ENCODE measurements around the gene IQGAP2.
"Not testable (repeated sequence)": the region's sequence is repeated elsewhere in the genome, so short reads cannot be mapped to it uniquely, and the experiment has no call there.

IQGAP2 gene

GRCh38 chr5:76598531-76598930 is 195.4 kb downstream of the IQGAP2 start:
- no peak for TF ChIP-seq CTCF (conservative IDR thresholded peaks at IDR 0.05; ENCODE audit: low read depth, low read length)
- DNase-seq (ENCODE audit: low read depth) = no peak
- no peak overlapping the region for H3K4me3 ChIP-seq (ENCODE audit: low read depth, low read length)

- DNase-seq (ENCODE audit: low read depth) = no peak
- TF ChIP-seq CTCF (conservative IDR thresholded peaks at IDR 0.05; ENCODE audit: low read depth, low read length) = no peak
- H3K4me3 ChIP-seq (ENCODE audit: low read depth, low read length) = no peak overlapping the region
Observed at GRCh38 chr5:76600716-76601115, 197.6 kb downstream of the IQGAP2 start.

- no peak overlapping the region for H3K4me3 ChIP-seq (ENCODE audit: low read depth, low read length)
- peak; percentile 88 for DNase-seq (ENCODE audit: low read depth)
- peak; percentile 79 for TF ChIP-seq CTCF (conservative IDR thresholded peaks at IDR 0.05; ENCODE audit: low read depth, low read length)
Observed at GRCh38 chr5:76601470-76601869, 198.4 kb downstream of the IQGAP2 start.

GRCh38 chr5:76602094-76602726 is 199.1 kb downstream of the IQGAP2 start:
- DNase-seq (ENCODE audit: low read depth) = peak; percentile 73
- peak; percentile 70 for TF ChIP-seq CTCF (conservative IDR thresholded peaks at IDR 0.05; ENCODE audit: low read depth, low read length)
- no peak overlapping the region for H3K4me3 ChIP-seq (ENCODE audit: low read depth, low read length)

- not testable (repeated sequence) for DNase-seq (ENCODE audit: low read depth); H3K4me3 ChIP-seq (ENCODE audit: low read depth, low read length)
Observed at GRCh38 chr5:76603991-76604390, 200.9 kb downstream of the IQGAP2 start.

GRCh38 chr5:76604838-76605237 is 201.8 kb downstream of the IQGAP2 start:
- no peak for TF ChIP-seq CTCF (conservative IDR thresholded peaks at IDR 0.05; ENCODE audit: low read depth, low read length)
- H3K4me3 ChIP-seq (ENCODE audit: low read depth, low read length) = no peak overlapping the region
- DNase-seq (ENCODE audit: low read depth) = peak; percentile 78

GRCh38 chr5:76606701-76607100 is 203.6 kb downstream of the IQGAP2 start:
- TF ChIP-seq CTCF (conservative IDR thresholded peaks at IDR 0.05; ENCODE audit: low read depth, low read length) = no peak
- H3K4me3 ChIP-seq (ENCODE audit: low read depth, low read length) = no peak overlapping the region
- DNase-seq (ENCODE audit: low read depth) = no peak
